MV-4-11 (cell line): ENCODE measurements around the gene ALPP.
"Not testable (repeated sequence)": the region's sequence is repeated elsewhere in the genome, so short reads cannot be mapped to it uniquely, and the experiment has no call there.

Experiments
- DNase-seq: peaks from one replicate; lab custom pipeline; 2025; lab: John Stamatoyannopoulos, UW

Gene ALPP

DNA sequence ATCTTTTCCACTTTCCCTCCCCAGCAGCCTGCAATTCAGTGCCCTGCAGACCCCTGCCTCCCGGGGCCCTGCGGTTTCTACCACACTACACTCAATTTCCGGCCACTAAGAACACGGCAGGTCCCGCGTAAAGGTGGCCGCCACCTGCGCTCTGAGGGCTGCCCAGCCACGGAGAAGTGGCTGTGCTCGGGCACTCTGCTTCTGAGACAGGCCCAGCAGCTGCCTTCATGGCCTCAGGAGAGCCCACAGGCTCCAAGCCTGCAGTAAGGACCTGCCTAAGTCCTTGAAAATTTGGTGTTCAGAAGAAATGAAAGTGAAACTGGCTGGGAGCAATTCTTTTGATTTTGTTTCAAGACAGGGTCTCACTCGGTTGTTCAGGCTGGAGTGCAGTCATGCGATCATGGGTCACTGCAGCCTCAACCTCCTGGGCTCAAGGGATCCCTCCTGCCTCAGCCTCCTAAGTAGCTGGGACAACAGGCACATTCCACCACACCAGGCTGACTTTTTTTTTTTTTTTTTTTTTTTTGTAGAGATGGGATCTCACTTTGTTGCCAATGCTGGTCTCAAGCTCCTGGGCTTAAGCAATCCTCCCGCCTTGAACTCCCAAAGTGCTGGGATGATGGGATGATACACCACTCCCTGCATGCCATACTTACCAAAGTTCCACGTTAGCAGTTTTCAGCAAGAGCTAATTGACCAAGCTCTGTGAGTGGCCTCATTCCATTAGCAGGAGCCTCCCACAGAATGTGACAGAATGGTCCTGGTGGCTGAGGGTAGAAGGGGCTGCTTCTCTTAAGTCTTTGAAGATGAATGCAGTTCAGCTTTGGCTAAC lies 14.6 kb upstream of the ALPP start:
- DNase-seq, result peak; percentile 14

DNA sequence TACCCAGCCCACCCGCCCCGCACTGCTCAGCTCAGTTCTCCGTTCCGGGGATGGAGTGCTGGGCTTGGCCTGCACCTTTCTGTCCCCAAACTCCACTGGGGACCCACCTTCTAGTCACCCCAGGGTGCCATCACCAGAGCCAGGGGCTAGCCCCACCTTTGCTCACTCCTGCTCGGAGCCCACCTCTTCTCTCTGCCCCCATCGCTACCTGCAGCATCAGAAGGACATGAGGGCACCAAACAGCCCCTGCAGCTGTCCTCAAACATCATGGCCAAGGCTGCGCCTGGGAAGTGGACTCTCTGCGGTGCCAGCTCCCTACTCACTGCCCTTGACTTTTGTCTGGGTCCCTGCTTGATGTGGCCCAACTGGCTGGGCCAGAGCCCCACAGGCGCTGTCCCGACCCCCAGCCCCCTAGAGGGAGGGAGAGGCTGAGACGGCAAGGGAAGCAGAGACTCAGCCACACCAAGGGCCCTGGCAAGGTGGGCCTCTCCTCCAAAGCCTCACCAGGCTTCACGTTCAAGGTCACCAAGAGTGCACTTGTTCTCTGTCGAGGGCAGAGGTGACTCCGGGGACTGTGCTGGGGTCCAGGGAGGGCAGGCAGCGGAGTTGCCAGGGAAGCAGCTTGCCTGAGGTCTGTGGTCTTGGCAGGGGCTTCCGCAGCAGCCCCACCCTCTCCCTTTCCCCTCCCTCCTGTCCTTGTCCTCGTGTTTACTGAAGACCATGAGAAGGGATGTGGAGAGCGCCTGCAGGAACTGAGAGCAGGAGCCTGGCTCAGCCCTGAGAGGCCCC lies 13.6 kb upstream of the ALPP start:
- not testable (repeated sequence) for DNase-seq

DNA sequence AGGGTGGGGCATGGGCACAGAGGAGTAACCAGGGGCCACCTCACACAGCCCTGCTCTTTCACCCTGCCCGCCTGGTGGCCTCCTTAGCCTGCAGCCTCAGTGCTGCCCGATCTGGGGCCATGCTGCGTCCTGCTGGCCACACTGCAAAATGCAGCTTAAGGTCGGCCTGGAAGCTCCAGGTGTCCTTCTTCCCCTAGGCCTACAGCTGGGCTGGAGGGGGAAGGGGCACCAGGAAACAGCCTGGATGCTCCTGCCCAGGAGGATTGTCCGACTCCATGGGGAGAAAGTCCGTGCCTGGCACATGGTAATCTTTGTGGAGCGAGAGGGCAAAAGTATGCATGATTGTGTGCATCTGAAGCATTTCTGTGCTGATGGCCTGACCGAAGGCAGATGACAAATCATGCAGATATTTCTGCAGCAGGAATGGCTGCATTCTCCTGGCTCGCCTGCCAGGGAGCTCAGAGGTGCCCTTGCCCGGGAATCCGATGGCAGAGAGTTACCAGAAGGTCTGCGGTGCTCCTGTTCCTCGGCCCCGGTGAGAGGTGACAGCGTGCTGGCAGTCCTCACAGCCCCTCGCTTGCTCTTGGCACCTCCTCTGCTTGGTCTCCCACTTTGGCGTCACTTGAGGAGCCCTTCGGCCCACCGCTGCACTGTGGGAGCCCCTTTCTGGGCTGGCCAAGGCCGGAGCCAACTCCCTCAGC lies 12.8 kb upstream of the ALPP start:
- DNase-seq, result no peak

DNA sequence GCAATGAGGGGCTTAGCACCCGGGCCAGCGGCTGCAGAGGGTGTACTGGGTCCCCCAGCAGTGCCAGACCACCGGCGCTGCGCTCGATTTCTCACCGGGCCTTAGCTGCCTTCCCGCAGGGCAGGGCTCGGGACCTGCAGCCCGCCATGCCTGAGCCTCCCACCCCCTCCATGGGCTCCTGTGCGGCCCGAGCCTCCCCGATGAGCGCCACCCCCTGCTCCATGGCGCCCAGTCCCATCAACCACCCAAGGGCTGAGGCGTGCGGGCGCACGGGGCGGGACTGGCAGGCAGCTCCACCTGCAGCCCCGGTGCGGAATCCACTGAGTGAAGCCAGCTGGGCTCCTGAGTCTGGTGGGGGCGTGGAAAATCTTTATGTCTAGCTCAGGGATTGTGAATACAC lies 12.1 kb upstream of the ALPP start:
- not testable (repeated sequence) for DNase-seq

DNA sequence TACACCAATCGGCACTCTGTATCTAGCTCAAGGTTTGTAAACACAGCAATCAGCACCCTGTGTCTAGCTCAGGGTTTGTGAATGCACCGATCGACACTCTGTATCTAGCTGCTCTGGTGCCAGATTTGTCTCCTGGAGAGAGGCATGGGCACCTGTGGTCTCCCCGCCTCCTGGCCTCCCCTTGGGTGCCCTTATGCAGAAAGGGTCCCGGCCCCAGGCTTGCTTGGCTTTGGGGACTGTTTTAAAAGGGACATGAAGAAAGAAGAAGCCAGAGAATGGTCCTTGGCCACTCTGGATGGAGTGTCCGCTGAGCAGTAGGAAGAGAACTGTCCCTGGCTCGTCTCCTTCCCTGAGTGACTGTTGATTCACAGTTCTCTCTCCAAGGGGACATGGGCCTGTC lies 11.5 kb upstream of the ALPP start:
- no peak for DNase-seq

DNA sequence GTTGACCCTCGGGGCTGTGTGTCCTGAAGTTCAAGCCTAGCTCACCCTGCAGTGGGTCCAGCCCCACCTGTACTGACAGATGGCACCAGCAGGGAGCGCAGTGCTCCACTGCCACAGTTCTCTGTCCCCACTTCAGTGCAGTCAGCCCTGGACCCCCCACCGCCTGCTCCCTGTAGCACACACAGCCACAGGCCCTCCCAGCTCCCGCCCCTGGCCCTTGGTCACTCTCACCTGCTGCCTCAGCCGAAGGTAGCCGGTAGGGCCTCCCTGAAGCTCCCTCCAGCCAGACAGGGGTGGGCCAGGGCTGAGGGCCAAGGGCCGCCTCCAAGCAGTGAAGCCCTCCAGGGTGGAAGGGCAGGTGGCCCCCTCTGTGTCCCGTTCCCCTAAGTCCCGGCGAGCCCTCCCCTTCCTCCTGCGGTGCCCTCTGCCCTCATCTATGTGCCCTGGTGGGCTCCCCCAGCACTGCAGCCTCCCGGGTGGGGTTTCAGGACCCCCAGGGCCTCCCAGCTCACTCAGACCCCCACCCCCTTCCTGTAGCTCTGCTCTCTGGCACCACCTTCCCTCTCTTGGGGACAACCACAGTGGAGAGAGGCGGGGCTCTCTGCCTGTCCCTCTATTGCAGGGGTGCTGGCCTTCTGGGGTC lies 10.8 kb upstream of the ALPP start:
- no peak for DNase-seq

DNA sequence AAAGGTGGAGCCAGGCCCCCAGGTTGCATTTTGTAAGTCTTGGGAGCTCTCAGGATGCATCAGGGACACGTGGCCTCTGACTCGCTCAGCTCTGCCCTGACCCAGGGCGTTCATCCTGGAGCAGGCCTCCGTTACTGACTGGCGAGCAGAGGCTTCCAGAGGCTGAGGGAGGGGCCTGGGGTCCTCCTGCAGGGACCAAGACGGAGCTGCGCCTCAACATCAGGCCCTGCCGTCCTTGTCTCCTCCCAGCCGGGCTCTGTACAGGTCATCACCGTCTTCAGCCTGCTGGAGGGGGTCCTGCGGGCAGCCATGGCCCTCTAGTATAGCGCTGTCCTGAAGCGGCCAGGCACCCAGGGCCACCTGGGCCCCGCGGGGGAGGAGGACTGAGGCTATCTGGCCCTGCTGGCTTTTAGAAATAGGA lies 10.2 kb upstream of the ALPP start:
- DNase-seq, result no peak

DNA sequence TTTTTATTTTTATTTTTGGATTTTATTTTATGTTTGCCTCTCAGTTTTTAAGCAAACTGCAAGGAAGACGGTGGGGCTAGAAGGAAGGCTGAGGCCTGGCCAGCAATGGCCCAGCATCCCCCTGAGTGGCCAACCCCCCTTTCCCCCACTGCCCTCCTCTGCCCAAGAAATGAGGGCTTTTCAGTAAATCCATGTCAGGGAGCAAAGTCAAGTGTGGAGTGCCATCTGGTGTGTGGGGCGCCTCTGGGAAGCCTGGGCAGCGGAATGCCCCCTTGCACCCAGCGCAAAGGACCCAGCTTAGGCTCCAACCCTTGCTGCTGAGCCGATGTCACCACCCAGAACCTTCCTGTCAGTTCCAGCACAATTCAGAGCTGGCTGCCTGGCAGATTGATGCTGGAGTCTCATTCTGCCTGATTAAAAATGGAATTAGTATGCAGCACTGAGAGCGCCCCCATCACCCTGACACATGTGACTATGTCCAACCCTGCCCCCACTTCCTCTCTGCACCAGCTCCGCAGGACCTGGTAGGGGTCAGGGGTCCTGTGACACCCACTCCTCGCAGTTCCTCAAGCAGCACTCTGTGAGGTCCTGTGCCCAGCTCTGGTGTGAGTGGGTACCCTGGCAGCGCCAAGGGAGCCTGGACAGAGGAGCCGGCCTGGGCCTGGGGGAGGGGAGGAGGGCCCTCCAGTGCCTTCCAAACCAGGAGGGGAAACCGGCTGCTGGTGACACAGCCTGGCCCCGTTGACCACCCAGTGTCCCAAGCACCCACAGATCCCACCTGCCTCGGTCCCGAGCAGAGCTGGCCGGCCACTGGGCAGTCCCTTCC lies 9.2 kb upstream of the ALPP start:
- no peak for DNase-seq

DNA sequence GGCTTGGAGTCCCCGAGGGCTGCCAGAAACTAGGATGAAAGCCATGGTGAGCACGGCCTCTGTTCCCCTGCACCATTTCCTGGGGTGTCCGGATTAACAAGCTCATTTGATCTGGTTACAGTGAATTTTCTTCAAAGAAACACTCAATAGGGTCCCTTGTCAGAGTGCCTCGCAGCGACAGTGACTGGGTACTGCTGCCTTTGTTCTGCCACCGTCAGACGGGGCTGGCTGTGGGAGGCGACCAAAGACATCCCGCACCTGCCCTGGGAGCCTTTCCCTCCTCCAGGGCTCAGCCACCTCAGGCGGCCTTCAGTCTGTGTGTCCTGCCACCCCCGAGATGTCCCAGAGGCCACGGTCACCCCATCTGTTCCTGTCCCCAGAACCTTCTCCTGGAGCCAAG lies 8.5 kb upstream of the ALPP start:
- not testable (repeated sequence) for DNase-seq

DNA sequence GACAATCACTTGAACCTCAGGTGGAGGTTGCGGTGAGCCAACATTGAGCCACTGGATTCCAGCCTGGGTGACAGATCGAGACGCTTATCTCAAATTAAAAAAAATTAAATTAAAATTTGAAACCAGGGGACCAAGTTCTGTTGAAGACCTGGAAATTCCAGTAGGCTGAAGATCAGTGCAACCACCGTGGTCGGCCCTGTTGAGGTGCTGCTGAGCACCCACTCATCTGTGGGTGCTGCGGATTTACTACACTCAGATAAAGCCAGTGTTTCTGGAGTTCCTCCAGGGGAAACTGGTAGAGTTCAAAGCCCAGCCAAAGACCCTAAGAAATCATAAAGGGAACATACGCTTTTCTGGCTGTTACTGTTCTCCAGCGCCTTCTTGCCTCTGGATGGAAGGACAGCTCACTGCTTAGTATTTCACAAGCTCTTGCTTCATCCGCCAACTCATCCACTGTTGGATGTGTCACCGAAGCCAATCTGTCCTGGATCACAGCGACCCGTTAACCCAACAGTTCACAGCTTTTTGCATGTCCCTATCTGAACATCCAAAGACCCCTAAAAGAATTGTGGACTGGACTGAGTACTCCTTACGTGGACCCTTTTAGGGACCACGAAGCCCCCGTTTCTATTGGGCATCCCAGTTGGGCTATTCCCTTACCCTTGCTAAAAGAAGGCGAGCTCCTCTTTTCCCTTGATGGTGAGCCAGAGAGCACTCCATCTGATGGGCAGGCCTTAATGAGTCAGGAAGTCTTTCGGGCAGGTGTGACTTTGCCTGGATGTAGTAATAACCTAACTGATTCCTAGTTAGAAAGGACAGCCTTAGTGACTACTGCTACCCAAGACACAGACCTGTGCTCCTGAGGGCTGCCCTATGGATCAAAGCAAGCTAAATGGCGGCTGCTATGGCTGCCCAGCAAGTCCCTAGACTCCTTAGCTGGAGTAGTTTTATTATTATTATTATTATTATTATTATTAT lies 6.0 kb upstream of the ALPP start:
- peak; percentile 79 for DNase-seq

DNA sequence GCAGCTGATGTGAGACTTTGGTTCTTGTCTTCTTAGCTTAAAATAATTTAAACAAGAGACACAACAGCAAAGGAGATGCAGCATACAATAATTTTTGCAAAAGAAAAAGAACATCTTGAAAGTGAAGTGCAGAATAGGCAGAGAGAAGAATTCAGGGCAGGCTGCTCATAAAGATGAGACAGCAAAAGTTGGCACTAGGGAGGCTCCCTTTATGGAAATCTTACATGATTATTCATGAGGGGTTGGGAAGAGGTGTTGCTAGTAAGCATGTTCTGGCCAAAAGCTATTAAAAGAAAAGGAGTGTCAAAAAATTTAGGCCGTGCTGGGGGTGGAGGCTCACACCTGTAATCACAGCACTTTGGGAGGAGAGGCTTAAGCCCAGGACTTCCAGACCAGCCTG lies 4.2 kb upstream of the ALPP start:
- DNase-seq, result no peak

DNA sequence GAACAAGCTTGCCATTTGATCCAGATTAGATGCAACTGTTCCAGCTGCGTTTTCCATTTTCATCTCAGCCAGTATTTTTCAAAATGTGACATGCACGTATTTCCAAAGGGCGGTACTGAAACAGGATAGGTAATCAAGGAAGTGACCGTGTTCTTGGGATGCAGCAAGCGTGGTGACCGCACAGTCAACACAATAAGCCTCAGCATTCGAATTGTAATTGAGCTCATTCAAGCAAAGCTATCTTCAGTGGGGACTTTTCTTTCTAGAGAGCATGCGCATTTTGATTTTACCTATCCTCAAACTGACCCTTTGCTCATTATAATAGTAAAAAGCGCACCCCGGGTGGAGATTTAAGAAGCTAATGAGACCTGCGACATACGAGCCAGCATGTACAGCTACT lies 3.4 kb upstream of the ALPP start:
- no peak for DNase-seq

DNA sequence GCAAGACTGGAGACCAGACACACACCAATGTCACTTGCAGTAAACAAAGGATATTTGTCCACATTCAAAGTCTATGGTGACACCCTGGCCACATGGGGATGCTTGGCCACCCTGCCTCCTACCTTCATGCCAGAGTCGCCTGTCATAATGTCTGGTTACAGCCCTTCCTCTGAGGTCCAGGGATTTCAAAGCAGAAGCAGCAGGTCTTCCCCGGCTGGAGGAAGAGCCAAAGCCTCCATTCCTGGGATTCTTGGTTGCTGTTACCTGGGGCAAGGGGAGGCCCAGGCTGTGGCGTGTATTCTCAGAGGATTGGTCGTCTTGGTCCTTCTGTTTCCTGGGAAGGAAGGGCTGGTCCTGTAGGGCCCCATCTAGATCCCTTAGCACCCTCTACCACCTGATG lies 2.3 kb upstream of the ALPP start:
- no peak for DNase-seq

DNA sequence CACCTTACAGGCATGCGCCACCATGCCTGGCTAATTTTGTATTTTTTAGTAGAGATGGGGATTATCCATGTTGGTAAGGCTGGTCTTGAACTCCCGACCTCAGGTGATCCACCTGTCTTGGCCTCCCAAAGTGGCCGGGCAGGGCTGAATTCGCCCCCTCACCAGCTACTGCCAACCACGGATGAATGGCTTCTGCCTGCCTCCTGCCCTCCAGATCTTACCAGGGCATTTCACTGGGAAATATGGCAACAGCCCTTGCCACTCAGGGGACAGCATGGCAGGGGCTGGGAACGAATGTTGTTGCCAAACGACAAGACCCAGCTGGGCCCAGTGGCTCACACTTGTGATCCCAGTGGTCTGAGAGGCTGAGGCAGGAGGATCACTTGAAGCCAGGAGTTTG lies 1.8 kb upstream of the ALPP start:
- no peak for DNase-seq

DNA sequence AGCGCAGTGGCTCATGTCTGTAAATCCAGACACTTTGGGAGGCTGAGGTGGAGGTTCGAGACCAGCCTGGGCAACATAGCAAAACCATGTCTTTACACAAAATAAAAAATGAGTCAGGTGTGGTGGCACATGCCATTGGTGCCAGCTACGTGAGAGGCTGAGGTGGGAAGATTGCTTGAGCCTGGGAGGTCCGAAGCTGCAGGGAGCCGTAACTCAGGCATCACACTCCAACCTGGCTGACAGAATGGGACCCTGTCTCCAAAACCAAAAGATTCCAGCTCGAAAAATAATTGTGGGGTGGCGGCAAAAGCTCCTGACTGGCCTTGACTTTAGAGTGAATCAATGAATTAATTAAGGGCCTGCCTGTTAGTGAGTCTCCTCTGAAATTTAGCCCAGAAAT lies 1.2 kb upstream of the ALPP start:
- no peak for DNase-seq

DNA sequence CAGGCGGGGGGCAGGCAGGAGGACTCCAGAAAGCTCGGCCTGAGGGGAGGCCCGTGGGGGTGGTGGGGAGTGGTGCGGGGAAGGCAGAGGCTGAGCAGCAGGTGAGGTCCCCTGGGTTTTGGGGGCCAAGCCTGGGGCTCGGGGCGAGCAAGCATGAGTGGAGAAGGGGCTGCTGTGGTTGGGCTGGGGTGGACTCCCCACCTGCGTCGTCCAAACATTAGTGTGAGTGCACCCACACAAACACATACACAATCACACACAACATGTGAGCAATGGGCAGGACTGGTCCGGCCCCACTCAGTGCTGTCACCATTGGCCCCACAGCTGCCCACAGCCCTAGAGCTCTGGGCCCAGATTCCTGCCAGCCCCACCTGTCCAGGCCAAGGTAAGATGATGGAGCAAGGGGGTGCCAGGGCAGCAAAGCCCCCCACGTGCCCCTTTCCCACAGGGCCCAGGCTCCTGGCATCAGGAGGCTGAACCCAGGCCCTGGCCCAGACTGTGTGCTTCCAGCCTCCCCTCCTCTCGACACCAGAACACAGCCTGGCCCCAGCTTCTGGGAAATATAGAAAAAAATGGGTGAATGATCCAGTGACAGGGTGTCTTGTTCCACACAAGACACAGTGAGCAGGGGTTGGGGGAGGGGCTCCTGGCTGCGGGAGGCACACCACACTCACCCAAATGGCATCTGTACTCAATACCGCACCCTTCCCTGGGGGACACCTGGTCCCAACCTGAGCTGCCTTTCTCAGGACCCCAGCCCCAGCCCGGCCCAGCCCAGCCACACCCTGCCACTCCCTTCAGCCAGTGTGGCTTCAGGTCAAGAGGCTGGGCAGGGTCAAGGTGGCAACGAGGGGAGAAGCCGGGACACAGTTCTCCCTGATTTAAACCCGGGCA lies 463 bp upstream of the ALPP start:
- no peak for DNase-seq

DNA sequence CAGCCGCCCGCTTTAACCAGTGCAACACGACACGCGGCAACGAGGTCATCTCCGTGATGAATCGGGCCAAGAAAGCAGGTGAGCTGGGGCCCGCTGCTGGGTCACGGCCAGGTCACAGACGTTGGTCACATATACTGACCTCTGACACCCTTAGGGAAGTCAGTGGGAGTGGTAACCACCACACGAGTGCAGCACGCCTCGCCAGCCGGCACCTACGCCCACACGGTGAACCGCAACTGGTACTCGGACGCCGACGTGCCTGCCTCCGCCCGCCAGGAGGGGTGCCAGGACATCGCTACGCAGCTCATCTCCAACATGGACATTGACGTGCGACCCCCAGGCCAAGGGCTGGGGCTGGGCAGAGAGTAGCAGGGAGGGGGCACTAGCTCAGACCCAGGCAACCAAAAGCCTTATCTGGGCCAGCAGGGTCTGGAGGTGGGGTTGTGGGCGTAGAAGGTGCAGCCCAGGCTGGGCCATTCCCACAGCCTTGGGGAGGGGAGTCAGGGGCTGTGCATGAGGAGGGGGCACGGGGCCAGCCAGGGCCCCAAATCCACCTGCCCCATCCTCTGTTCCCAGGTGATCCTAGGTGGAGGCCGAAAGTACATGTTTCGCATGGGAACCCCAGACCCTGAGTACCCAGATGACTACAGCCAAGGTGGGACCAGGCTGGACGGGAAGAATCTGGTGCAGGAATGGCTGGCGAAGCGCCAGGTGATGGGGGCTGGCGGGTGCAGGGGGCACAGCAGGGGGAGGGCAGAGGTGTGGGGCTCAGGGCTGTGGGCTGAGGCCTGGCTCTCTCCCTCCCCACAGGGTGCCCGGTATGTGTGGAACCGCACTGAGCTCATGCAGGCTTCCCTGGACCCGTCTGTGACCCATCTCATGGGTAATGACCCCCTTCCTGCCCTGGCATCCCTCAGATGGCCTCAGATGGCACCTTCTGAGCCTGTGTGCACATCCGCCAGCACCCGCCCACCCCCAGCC lies 1.3 kb downstream of the ALPP start:
- DNase-seq, result not testable (repeated sequence)
